HG03097 (cell line): ENCODE results near the gene RNASE13.

Source experiments
- ATAC-seq: cut with Tn5 transposase; IDR thresholded peaks from one replicate; pipeline ENCODE4 v1.9.1; 2021; ENCODE audit not compliant: unreplicated experiment, low FRiP score

Gene RNASE13

GRCh38 chr14:21066882-21067502, 32.4 kb upstream of the RNASE13 start:
- ATAC-seq: no peak

- ATAC-seq: no peak
Measured at GRCh38 chr14:21063479-21063878, 28.9 kb upstream of the RNASE13 start.

DNA sequence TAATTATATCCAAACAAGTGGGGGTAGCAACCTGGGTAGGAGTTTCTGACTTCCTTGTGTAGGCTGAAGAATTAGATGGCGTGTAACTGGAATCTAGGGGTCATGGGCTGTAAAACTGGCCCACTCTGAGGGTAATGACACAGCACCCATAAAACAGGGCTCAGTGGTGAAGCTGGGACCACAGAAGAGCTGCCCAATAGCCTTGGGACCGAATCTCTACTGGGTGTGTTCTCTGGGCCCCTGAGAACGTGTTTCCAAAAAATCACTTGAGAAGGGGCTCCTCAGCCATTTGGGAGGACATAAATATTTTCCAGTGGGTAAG, 26.7 kb upstream of the RNASE13 start:
- ATAC-seq: no peak

DNA sequence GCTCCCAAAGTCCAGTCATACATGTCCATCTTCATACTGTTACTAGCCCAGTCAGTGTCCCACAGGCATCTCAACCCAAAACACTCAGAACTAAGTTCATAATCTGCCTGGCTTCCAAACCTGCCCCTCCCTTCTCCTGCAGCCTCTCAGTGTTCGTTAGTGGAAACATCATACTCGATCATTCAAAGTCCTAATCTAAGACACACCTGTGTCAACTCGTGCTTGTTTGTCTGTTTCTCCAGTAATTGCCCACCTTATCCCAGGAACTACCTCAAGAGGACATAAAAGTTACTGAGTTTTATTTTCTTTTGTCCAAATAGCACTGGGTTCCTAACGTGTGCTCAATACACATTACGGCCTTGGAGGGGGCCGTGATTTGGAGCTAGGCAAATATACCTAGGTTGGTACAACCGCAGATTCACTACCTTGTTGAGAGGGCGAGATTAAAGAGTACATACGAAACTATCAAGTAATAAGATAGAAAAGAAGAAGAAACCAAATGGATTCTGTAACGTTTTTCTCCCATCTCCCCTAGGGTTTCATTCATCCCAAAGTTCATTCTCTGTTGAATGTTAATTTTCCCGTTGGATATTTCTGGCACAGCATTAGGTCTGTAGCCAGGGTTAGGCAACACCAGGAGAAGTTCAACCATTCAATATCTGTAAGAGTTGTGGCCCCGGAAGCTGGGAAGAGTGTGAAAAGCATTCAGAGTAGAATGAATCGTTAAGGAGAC, 26.2 kb upstream of the RNASE13 start:
- no peak for ATAC-seq

GRCh38 chr14:21059842-21060613, 25.4 kb upstream of the RNASE13 start:
- ATAC-seq: no peak

- no peak for ATAC-seq
Measured at GRCh38 chr14:21058903-21059302, 24.3 kb upstream of the RNASE13 start.

- ATAC-seq: no peak
Measured at GRCh38 chr14:21057803-21058675, 23.4 kb upstream of the RNASE13 start, which contains the start of gene RNASE8. RNASE8 (plus strand) TSS chr14:21057822; CDS start chr14:21057893, 71 bp downstream.

DNA sequence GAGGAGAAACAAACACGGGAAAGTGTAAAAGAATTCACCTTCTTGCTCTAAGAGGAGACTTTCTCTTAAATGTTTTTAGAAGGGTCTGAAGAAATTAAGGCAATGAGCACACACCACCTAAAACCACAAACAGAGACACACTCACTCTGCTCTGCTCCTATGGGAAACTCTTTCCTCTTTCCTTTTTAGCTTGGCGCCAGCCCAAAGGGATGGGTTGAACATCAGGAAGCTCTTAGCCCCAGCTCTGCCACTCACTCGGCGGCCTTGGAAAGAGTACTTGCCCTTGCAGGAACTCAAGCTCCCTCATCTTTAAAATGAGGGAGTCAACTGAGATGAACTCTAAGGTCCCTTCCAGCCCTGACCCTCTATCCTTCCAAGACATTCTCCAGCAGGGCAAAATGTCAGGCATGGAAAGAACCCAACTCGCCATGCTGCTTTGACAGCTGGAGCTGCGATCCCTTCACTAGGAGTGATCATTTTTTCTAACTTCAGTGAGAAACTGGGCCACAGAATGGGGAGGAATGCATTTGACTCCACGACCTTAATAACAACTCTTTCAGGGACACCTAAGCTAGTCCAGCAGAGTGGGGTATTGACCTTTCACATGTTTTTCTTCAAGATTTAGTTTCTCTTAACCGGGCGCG, 22.0 kb upstream of the RNASE13 start:
- no peak for ATAC-seq

- ATAC-seq: no peak
Measured at GRCh38 chr14:21055432-21056117, 21.0 kb upstream of the RNASE13 start.

DNA sequence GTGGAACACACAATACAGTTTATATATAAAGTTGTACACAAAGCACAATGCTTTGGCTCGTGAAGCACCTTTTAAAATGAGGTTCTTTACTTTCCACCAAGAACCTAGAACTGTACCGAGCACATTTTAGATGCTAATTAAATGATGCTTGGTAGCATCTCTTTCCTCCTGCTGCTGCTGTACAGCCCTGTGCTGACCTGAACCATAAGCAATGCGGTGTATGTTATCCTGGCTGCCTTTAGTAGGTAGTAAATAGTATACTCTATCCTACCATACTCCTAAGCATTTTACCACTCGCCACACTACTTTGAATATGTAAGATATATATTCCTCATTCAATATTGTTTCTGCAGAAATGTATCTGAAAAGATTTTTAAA, 20.1 kb upstream of the RNASE13 start:
- ATAC-seq: no peak

GRCh38 chr14:21054123-21054767, 19.6 kb upstream of the RNASE13 start:
- ATAC-seq: no peak

DNA sequence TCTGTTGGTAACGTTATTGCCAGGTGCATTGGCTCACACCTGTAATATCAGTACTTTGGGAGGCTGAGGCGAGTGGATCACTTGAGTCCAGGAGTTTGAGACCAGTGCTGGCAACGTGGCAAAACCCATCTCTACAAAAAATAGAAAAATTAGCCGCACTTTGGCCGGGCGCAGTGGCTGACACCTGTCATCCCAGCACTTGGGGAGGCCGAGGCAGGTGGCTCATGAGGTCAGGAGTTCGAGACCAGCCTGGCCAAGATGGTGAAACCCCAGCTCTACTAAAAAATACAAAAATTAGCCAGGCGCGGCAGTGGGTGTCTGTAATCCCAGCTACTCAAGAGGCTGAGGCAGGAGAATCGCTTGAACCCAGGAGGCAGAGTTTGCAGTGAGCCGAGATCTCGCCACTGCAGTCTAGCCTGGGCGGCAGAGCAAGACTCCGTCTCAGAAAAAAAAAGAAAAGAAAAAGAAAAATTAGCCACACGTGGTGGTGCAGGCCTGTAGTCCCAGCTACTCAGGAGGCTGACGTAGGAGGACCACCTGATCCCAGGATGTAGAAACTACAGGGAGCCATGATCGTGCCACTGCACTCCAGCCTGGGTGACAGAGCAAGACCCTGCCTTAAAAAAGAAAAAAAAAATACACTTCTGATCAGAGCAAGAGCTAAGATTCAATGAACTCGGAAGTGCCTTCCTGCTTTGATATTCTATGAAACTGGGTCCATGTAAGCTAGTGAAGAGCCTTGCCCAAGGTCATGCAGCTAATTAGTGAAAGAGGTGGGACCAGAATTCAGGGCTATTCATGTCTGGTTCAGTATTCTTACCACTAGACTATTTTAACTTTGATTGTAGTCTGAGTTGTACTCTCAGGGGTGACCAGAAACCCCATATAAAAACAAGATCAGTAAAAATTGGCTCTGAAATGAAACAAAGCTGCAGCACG, 18.8 kb upstream of the RNASE13 start:
- no peak for ATAC-seq

GRCh38 chr14:21050597-21050996, 16.0 kb upstream of the RNASE13 start:
- no peak for ATAC-seq

DNA sequence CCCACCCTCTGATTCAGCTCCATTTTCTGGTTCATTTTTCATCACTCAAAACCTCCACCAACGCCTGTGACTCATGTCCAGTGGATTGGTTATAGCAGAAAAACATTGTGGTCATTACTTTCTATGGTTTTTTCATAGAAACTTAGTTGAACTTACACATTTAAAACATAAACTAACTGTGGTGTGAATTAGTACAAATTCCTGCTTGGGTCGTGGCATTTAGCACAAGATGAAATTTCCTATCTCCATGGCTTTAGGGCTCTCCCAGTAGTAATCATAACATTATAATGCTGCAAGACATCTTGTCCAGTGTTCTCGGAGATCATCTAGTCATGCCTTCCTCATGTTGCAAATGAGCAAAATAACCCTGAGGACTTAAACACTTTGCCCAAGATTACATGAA, 14.7 kb upstream of the RNASE13 start:
- ATAC-seq: no peak

DNA sequence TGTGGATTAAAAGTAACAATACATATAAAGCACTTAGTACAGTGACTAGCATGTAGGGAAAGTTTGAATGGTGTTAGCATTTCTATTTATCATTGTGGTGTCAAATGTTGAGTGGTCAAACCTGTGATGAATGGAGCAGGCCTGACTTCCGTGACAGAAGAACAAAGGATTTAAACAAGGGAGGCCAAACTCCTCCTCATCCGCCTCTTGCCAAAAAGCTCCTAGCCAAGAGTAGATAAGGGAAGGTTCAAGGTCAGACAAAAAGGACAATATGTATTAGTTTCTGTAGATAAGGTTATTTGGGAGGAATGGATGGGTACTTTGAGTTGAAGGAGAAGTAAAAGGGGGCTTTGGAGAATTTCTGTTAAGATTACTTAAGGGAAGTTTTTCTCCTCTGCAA, 14.0 kb upstream of the RNASE13 start:
- ATAC-seq: no peak

GRCh38 chr14:21047378-21047781, 12.8 kb upstream of the RNASE13 start:
- ATAC-seq: no peak

DNA sequence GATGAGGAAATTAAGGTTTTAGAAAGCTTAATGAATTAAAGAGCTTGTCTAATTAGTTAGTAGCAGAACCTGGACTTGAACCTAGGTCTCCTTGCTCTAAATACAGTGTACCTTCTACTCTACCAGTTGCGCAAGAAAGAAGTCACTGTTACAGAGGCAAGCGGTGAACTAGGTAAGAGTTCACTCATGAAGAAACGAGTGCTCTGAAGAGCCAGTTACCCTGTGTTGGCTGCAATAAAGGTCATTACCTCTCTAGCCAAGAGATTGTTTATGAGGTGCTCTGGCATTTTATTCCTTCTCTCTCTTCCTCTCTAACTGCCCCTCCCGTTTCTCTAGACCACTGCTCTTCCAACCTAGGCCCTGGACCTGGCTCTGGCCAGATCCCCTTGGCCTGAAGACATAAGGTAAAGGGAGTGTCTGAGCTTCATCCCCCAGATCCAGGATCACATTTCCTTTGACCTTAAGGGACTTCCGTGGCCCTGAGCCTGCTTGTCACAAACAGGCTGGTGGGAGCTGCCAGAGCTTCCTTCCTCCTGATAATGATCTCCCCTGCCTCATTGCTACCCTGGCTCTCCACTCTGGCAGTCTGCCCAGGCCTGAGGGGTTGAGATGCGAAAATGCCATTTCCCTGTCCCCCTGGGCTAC, 9.5 kb upstream of the RNASE13 start:
- ATAC-seq: no peak
